Testis (tissue), 2 donors: ENCODE measurements around the gene ARHGAP23.

ENCODE experiments used
- POLR2A ChIP-seq: fragments of 450-650 bp; IDR thresholded peaks from one replicate; pipeline ENCODE4 v1.6.1; 2017; ENCODE audit warnings: antibody characterized with exemption, mild to moderate bottlenecking, moderate library complexity
- TF ChIP-seq, protein P1 (sequence below), 3 experiments: fragments of 450-650 bp in 2 of 3; fragments of 200-600 bp in 1 of 3; sonication (generic) in 1 of 3; IDR thresholded peaks; one replicate each; pipeline ENCODE4 v1.5.1; 2016 to 2019; ENCODE audit warnings: antibody characterized with exemption in 3 of 3, mild to moderate bottlenecking in 2 of 3, moderate library complexity in 1 of 3

DNA sequence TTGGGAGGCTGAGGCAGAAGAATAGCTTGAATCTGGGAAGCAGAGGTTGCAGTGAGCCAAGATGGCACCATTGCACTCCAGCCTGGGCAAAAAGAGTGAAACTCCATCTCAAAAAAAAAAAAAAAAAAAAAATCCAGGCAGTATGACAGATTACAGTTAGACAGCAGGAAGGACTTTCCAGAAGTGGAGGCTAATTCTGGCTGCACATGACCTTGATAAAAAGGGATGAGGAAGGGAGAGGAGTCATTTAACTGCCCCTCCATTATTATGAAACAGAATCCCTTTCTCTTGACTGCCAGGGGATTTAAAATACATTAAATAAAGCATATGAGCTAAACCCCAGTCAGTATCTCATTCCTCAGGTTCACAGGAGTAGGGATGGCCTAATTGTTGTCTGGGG lies 1.8 kb upstream of the ARHGAP23 start:
- TF ChIP-seq, protein P1, sequence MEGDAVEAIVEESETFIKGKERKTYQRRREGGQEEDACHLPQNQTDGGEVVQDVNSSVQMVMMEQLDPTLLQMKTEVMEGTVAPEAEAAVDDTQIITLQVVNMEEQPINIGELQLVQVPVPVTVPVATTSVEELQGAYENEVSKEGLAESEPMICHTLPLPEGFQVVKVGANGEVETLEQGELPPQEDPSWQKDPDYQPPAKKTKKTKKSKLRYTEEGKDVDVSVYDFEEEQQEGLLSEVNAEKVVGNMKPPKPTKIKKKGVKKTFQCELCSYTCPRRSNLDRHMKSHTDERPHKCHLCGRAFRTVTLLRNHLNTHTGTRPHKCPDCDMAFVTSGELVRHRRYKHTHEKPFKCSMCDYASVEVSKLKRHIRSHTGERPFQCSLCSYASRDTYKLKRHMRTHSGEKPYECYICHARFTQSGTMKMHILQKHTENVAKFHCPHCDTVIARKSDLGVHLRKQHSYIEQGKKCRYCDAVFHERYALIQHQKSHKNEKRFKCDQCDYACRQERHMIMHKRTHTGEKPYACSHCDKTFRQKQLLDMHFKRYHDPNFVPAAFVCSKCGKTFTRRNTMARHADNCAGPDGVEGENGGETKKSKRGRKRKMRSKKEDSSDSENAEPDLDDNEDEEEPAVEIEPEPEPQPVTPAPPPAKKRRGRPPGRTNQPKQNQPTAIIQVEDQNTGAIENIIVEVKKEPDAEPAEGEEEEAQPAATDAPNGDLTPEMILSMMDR (IDR thresholded peaks at IDR 0.05), result no peak
- TF ChIP-seq POLR2A, result no peak
